Right lobe of liver (tissue), 4 donors: Measurements from ENCODE around the gene UVSSA.

Experiments
- POLR2A ChIP-seq: fragments of 450-650 bp; IDR thresholded peaks from one replicate; pipeline ENCODE4 v1.6.1; 2017; ENCODE audit warnings: antibody characterized with exemption, mild to moderate bottlenecking
- TF ChIP-seq, protein P1 (sequence below), 4 donors: fragments of 200-600 bp in 3 of 4; fragments of 450-650 bp in 1 of 4; IDR thresholded peaks; one replicate each; pipeline versions ENCODE4 v1.5.1 to v1.8.0; 2016 to 2022; ENCODE audit warnings: antibody characterized with exemption in 4 of 4, mild to moderate bottlenecking in 2 of 4
- donor health status: DM: no; HTN: no; CAD: no.
- donor health status: DM: no; HTN: no; CAD: no.
- donor health status: DM: no; HTN: yes; CAD: no.

DNA sequence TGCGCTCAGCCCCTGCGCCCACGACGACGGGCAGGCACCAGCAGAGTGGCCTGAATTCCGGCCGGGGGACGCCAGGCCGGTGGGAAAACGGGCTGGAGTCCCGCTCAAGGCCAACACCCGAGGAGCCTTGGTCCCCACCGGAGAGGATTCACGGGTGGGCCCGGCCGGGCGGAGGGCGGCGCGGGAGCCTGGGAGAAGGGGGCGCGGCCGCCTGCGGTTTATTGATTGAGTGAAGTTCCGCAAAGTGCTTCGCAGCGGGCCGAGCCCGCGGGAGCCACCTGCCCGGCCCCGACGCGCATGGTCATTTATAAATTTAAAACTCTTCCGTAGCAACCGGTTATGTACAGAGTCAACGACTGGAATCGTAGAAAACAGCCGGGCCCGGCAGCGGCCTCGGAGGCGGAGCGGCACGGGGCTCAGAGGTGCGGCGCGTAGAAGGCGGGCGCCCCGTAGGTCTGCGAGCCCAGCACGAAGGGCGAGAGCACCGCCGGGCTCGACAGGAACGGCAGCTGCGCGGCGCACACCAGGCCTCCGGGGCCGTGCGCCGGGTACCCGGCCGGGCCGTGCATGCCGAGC is 55.6 kb downstream of the UVSSA start:
- no peak for TF ChIP-seq POLR2A
- TF ChIP-seq, protein P1, sequence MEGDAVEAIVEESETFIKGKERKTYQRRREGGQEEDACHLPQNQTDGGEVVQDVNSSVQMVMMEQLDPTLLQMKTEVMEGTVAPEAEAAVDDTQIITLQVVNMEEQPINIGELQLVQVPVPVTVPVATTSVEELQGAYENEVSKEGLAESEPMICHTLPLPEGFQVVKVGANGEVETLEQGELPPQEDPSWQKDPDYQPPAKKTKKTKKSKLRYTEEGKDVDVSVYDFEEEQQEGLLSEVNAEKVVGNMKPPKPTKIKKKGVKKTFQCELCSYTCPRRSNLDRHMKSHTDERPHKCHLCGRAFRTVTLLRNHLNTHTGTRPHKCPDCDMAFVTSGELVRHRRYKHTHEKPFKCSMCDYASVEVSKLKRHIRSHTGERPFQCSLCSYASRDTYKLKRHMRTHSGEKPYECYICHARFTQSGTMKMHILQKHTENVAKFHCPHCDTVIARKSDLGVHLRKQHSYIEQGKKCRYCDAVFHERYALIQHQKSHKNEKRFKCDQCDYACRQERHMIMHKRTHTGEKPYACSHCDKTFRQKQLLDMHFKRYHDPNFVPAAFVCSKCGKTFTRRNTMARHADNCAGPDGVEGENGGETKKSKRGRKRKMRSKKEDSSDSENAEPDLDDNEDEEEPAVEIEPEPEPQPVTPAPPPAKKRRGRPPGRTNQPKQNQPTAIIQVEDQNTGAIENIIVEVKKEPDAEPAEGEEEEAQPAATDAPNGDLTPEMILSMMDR (IDR thresholded peaks at IDR 0.05) = no peak
